GM21423 (cell line): ENCODE results near the gene TDRD6.
"Not testable (repeated sequence)": the region's sequence is repeated elsewhere in the genome, so short reads cannot be mapped to it uniquely, and the experiment has no call there.

Source experiments
- ATAC-seq: cut with Tn5 transposase; IDR thresholded peaks from one replicate; pipeline ENCODE4 v1.9.1; 2021; ENCODE audit warnings: mild to moderate bottlenecking, moderate library complexity; ENCODE audit not compliant: unreplicated experiment

TDRD6 gene

GRCh38 chr6:46743425-46744158, 55.9 kb downstream of the TDRD6 start:
- no peak for ATAC-seq

GRCh38 chr6:46744159-46744725, 56.6 kb downstream of the TDRD6 start:
- ATAC-seq, result not testable (repeated sequence)

GRCh38 chr6:46745973-46746372, 58.3 kb downstream of the TDRD6 start:
- ATAC-seq, result no peak

GRCh38 chr6:46746696-46747095, 59.0 kb downstream of the TDRD6 start, which contains the start of gene ANKRD66:
ANKRD66 (plus strand) TSS chr6:46746933; CDS start chr6:46751949, 5,016 bp downstream.
- ATAC-seq, result no peak

- ATAC-seq, result no peak
Measured at GRCh38 chr6:46748940-46749503, 61.3 kb downstream of the TDRD6 start.

- no peak for ATAC-seq
Measured at GRCh38 chr6:46749731-46750130, 62.0 kb downstream of the TDRD6 start.

GRCh38 chr6:46751658-46752057, 64.0 kb downstream of the TDRD6 start:
- no peak for ATAC-seq
